SJSA1 (cell line): ENCODE data around the gene SGSM1. TPM values are rescaled to one million over a fixed set of nuclear protein-coding genes. Genes with fewer than 3 reads are reported as not detected.

Experiments
- DNase-seq, 2 experiments: peaks; one replicate each; pipeline ENCODE4 v3.0.0-alpha.2; 2015 to 2020; ENCODE audit warnings: low spot score in 2 of 2, low read depth in 1 of 2
- H3K27ac ChIP-seq: fragments of 250-450 bp; sonication (Bioruptor Pico); 2 replicates; pipeline ENCODE4 v1.5.1; 2020; ENCODE audit warnings: mild to moderate bottlenecking, moderate library complexity
- H3K27me3 ChIP-seq: fragments of 250-450 bp; sonication (Bioruptor Pico); replicated peaks from 2 replicates; pipeline ENCODE4 v1.5.1; 2020; ENCODE audit warnings: mild to moderate bottlenecking, moderate library complexity
- H3K36me3 ChIP-seq: fragments of 250-450 bp; sonication (Bioruptor Pico); 2 replicates; pipeline ENCODE4 v1.5.1; 2020; ENCODE audit warnings: mild to moderate bottlenecking
- H3K4me1 ChIP-seq: fragments of 250-450 bp; sonication (Bioruptor Pico); replicated peaks from 2 replicates; pipeline ENCODE4 v1.6.1; 2021; ENCODE audit warnings: mild to moderate bottlenecking
- H3K4me3 ChIP-seq: fragments of 250-450 bp; sonication (Bioruptor Pico); 2 replicates; pipeline ENCODE4 v1.5.1; 2020; ENCODE audit warnings: mild to moderate bottlenecking
- H3K9me3 ChIP-seq: fragments of 250-450 bp; sonication (Bioruptor Pico); replicated peaks from 2 replicates; pipeline ENCODE4 v1.5.1; 2020; ENCODE audit warnings: mild to moderate bottlenecking
- total RNA-seq: library from RNA; depleted of rRNA; stranded (reverse); fragments of >200 nt; shearing (Covaris generic); gene quantifications from 2 replicates; pipeline ENCODE4 v1.2.3, GENCODE V29; 2014

SGSM1 gene
- total RNA-seq, 1 experiment from 2014 or later: not detected

GRCh38 chr22:24962835-24963234 lies 156.8 kb downstream of the SGSM1 start:
- no peaks in the 10 kb centered on the region for H3K27me3 ChIP-seq
- no peak overlapping the region for H3K27ac ChIP-seq

GRCh38 chr22:24964441-24964840 lies 158.4 kb downstream of the SGSM1 start:
- Histone ChIP-seq H3K27me3 (no peaks in the 10 kb centered on the region), H3K4me3 (no peak overlapping the region), H3K36me3 (no peaks in the 10 kb centered on the region), H3K4me1 (no peaks in the 10 kb centered on the region), H3K9me3 (no peaks in the 10 kb centered on the region), H3K27ac (no peak overlapping the region)
- no peak for DNase-seq

More at GRCh38 chr22:24962835-24963234, 156.8 kb downstream of the SGSM1 start:
- H3K4me1 ChIP-seq: no peaks in the 10 kb centered on the region
- H3K36me3 ChIP-seq: no peaks in the 10 kb centered on the region
- no peak overlapping the region for H3K4me3 ChIP-seq
- DNase-seq: no peak
- no peaks in the 10 kb centered on the region for H3K9me3 ChIP-seq

- Histone ChIP-seq H3K4me1 (no peaks in the 10 kb centered on the region; the same call in 1 of the 2 replicates), H3K9me3 (no peaks in the 10 kb centered on the region), H3K36me3 (no peaks in the 10 kb centered on the region), H3K27ac (no peak overlapping the region), H3K27me3 (no peaks in the 10 kb centered on the region), H3K4me3 (no peak overlapping the region)
- no peak for DNase-seq
These were observed 160.0 kb downstream of the SGSM1 start for GRCh38 chr22:24965822-24966626.

- H3K27me3 ChIP-seq: no peaks in the 10 kb centered on the region
- H3K9me3 ChIP-seq: 0 out of 2 replicates have a peak, but pooled peaks cover 3% of the 10 kb centered on the region
- no peaks in the 10 kb centered on the region for H3K36me3 ChIP-seq
- no peak overlapping the region for H3K27ac ChIP-seq
- H3K4me1 ChIP-seq: no peaks in the 10 kb centered on the region; the same call in 1 of the 2 replicates
- no peak overlapping the region for H3K4me3 ChIP-seq
- no peak for DNase-seq
These were observed 162.1 kb downstream of the SGSM1 start for GRCh38 chr22:24968066-24968561.

- no peak for DNase-seq
- H3K9me3 ChIP-seq: 0 out of 2 replicates have a peak, but pooled peaks cover 3% of the 10 kb centered on the region
- no peaks in the 10 kb centered on the region for H3K27me3 ChIP-seq
- no peaks in the 10 kb centered on the region for H3K36me3 ChIP-seq
- no peak overlapping the region for H3K4me3 ChIP-seq
- no peak overlapping the region for H3K27ac ChIP-seq
- H3K4me1 ChIP-seq: no peaks in the 10 kb centered on the region; the same call in 1 of the 2 replicates
These were observed 163.7 kb downstream of the SGSM1 start for GRCh38 chr22:24969560-24970301.

- Histone ChIP-seq H3K9me3 (0 out of 2 replicates have a peak, but pooled peaks cover 3% of the 10 kb centered on the region), H3K4me1 (no peaks in the 10 kb centered on the region; the same call in 1 of the 2 replicates), H3K36me3 (no peaks in the 10 kb centered on the region), H3K27ac (no peak overlapping the region), H3K27me3 (no peaks in the 10 kb centered on the region), H3K4me3 (no peak overlapping the region)
- DNase-seq: no peak
These were observed 166.4 kb downstream of the SGSM1 start for GRCh38 chr22:24972369-24972768.

- H3K36me3 ChIP-seq: no peaks in the 10 kb centered on the region
- H3K4me1 ChIP-seq: no peaks in the 10 kb centered on the region; the same call in 1 of the 2 replicates
- H3K9me3 ChIP-seq: 0 out of 2 replicates have a peak, but pooled peaks cover 3% of the 10 kb centered on the region
- DNase-seq: no peak
- no peaks in the 10 kb centered on the region for H3K27me3 ChIP-seq
- no peak overlapping the region for H3K4me3 ChIP-seq
- no peak overlapping the region for H3K27ac ChIP-seq
These were observed 167.9 kb downstream of the SGSM1 start for GRCh38 chr22:24973872-24974271.

- H3K9me3 ChIP-seq: 0 out of 2 replicates have a peak, but pooled peaks cover 3% of the 10 kb centered on the region
- DNase-seq: no peak
- no peak overlapping the region for H3K27ac ChIP-seq
- H3K4me3 ChIP-seq: no peak overlapping the region
- no peaks in the 10 kb centered on the region; the same call in 1 of the 2 replicates for H3K4me1 ChIP-seq
- H3K27me3 ChIP-seq: no peaks in the 10 kb centered on the region
- no peaks in the 10 kb centered on the region for H3K36me3 ChIP-seq
These were observed 169.2 kb downstream of the SGSM1 start for GRCh38 chr22:24975125-24975640.

GRCh38 chr22:24975813-24976341 lies 169.9 kb downstream of the SGSM1 start:
- Histone ChIP-seq H3K27ac (no peak overlapping the region), H3K4me3 (no peak overlapping the region)

GRCh38 chr22:24976442-24977218 lies 170.6 kb downstream of the SGSM1 start:
- Histone ChIP-seq H3K4me3 (no peak overlapping the region), H3K27ac (no peak overlapping the region)

More at GRCh38 chr22:24975813-24976341, 169.9 kb downstream of the SGSM1 start:
- Histone ChIP-seq H3K9me3 (0 out of 2 replicates have a peak, but pooled peaks cover 3% of the 10 kb centered on the region), H3K36me3 (no peaks in the 10 kb centered on the region), H3K4me1 (no peaks in the 10 kb centered on the region), H3K27me3 (no peaks in the 10 kb centered on the region)
- no peak for DNase-seq

More at GRCh38 chr22:24976442-24977218, 170.6 kb downstream of the SGSM1 start:
- Histone ChIP-seq H3K4me1 (no peaks in the 10 kb centered on the region), H3K9me3 (0 out of 2 replicates have a peak, but pooled peaks cover 3% of the 10 kb centered on the region), H3K36me3 (no peaks in the 10 kb centered on the region), H3K27me3 (no peaks in the 10 kb centered on the region)
- no peak for DNase-seq
